ENCODE data around the gene HAND2. TPM values are rescaled to one million over a fixed set of nuclear protein-coding genes. Genes with fewer than 3 reads are reported as not detected.

The HAND2 gene
- total RNA-seq, 1 experiment from 2014 or later = not detected

DNA sequence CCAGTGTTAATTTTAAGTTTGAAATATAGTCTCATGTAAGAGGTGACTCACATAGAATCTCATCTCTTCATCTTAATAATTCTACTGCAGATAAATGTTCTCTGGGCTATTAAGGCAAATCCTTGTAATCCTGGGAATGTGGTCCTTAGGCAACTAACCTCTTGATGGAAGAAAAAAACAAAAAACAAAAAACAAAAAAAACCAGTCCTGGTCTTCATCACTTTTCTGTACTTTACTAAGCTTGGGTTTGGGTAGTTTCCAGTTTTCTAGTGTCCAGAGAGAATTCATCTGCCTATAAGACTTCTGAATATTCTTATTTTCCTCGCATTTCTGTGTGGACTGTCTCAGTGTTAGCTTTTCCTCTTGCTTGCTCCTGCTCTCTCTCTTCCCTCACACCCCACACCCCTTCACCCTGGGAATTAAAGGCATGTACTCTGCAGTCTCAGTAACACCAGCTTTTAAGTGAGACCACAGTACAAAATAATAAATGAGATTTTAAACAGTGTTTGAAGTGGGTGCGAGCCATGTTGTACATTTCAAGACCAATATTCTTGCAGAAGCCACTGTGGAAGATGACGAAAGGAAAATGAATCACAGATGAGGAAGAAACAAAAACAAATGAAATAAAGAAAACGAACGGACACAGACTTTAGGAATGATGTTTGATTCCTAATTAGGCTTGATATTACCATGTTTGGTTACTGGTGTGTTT, 51.7 kb downstream of the HAND2 start:
- no peak for DNase-seq (ENCODE audit: low spot score)

- DNase-seq (ENCODE audit: low spot score) = no peak
Measured at GRCh38 chr4:173477016-173477415, 53.0 kb downstream of the HAND2 start.

Other genes starting within 250 kb of the HAND2 start
- gene HMGB2, start 195.9 kb downstream of the HAND2 start, total RNA-seq (2014; rRNA removed; shearing (Covaris generic)) = 113 and 133 TPM in 2 replicates
- 17.7 and 21.7 TPM in 2 replicates for gene SAP30, start 159.3 kb downstream of the HAND2 start, total RNA-seq (2014; rRNA removed; shearing (Covaris generic))
- not detected in 2 replicates for gene SCRG1, start 131.1 kb downstream of the HAND2 start, total RNA-seq (2014; rRNA removed; shearing (Covaris generic))

Measured in HT-29 (cell line).